ENCODE results near the gene DPM2. TPM values are rescaled to one million over a fixed set of nuclear protein-coding genes. Genes with fewer than 3 reads are reported as not detected.
A peak's percentile ranks its signal among the peaks of the same experiment; 100 is the strongest.

Gene DPM2
- total RNA-seq, 5 donors from 2014 or later (not counting 1 experiment from before 2014, with no cell fraction given) = 32.3 to 66.5 (median 60.5) TPM

DNA sequence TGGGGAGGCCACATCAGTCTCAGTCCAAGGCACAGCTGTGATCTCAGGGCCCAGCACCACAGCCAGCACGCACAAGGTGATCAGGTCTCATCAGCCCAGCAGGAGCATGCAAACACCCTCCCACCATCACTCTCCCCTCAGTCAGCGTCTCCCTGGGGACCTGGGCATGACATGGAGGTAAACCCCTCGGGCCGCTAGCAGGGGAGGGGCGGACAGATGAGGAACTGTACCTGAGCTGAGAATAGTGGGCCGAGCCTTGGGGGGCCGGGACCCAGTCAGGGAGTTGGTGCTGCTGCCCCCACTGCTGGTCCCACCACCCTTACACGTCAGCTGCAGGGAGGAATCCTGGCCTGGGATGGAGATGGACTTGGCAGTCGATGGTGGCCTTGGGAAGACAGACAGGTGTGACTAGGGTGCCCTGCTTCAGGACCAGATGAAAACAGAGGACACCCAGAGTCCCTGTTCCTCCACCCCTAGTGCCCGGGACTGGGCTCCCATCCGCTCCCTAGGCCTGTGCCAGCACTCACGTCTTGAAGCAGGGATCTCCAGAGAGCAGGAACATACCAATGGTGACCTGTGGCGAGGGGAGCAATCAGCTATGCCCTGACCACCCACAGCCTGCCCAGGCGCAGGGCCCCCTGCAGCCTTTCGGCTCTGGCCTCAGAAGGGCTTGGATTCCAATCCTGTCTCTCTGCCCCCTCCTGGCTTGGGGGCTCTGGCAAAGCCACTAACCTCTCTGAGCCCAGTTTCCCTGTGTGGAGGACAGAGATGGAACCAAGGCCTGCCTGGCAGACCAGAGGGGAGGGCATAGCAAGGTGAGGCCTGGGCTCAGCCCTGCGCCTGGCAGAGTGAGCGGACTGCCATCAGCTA lies 10.4 kb upstream of the DPM2 start:
- Histone ChIP-seq H3K27ac (ENCODE audit: low read length) (peak overlapping the region; percentile 28), H3K4me1 (ENCODE audit: control insufficient read depth in 1 of 2, extremely low read depth in 1 of 2, insufficient read depth in 2 of 2, low read length in 2 of 2) (peaks cover 32 to 92% of the 10 kb centered on the region in 2 experiments), H3K36me3 (ENCODE audit: control insufficient read depth in 2 of 2, extremely low read depth in 1 of 2, insufficient read depth in 1 of 2, low read length in 1 of 2) (peaks cover 33 to 86% of the 10 kb centered on the region in 2 donors), H3K4me3 (ENCODE audit: control insufficient read depth in 1 of 2, extremely low read depth in 1 of 2, low read length in 1 of 2) (no peak overlapping the region), H3K27me3 (replicated peaks in 1 of 2; ENCODE audit: control insufficient read depth in 2 of 2, extremely low read depth in 1 of 2, insufficient read depth in 2 of 2, low read length in 1 of 2) (no peaks in the 10 kb centered on the region), H3K9me3 (no peaks in the 10 kb centered on the region)
- no peaks in the 10 kb centered on the region for H3K9me3 Mint-ChIP-seq
- no peaks in the 10 kb centered on the region for H3K27me3 Mint-ChIP-seq
- ATAC-seq (replicated peaks in 1 of 4) (no peak), DNase-seq (no peak)
- WGBS (ENCODE audit: insufficient coverage) = 83% methylated on average over 13 of the region's 17 CpGs
- H3K4me1 Mint-ChIP-seq = peaks cover 72 to 76% (median 75%) of the 10 kb centered on the region in 3 donors
- H3K4me3 Mint-ChIP-seq = no peak overlapping the region
- POLR2A ChIA-PET = no interaction called here
- H3K36me3 Mint-ChIP-seq = peaks cover 48% of the 10 kb centered on the region
- peak overlapping the region; percentile 62 to 81 for H3K27ac Mint-ChIP-seq
- CTCF ChIA-PET = interaction anchor here in 1 of 2 donors (1.3 kb wide), 1 partner anchor 86 kb away, joined by 3 read pairs; no protein-coding TSS in a partner anchor

- Histone ChIP-seq H3K9me3 (no peaks in the 10 kb centered on the region), H3K27ac (ENCODE audit: low read length) (no peak overlapping the region), H3K36me3 (ENCODE audit: control insufficient read depth in 2 of 2, extremely low read depth in 1 of 2, insufficient read depth in 1 of 2, low read length in 1 of 2) (peaks cover 30 to 92% of the 10 kb centered on the region in 2 donors), H3K4me3 (ENCODE audit: control insufficient read depth in 1 of 2, extremely low read depth in 1 of 2, low read length in 1 of 2) (no peak overlapping the region), H3K27me3 (replicated peaks in 1 of 2; ENCODE audit: control insufficient read depth in 2 of 2, extremely low read depth in 1 of 2, insufficient read depth in 2 of 2, low read length in 1 of 2) (no peaks in the 10 kb centered on the region), H3K4me1 (ENCODE audit: control insufficient read depth in 1 of 2, extremely low read depth in 1 of 2, insufficient read depth in 2 of 2, low read length in 2 of 2) (peaks cover 23 to 90% of the 10 kb centered on the region in 2 experiments)
- H3K36me3 Mint-ChIP-seq = peaks cover 57% of the 10 kb centered on the region
- WGBS (ENCODE audit: insufficient coverage) = 94% methylated on average over 2 of the region's 3 CpGs
- H3K9me3 Mint-ChIP-seq = no peaks in the 10 kb centered on the region
- no peak for ATAC-seq (replicated peaks in 1 of 4)
- CTCF ChIA-PET = interaction anchor here in 1 of 2 donors (1.3 kb wide), 1 partner anchor 88 kb away, joined by 3 read pairs; no protein-coding TSS in a partner anchor
- no peak for DNase-seq
- H3K27ac Mint-ChIP-seq = peak overlapping the region in 1 of 2 donors; percentile 62
- no peaks in the 10 kb centered on the region for H3K27me3 Mint-ChIP-seq
- POLR2A ChIA-PET = no interaction called here
- H3K4me3 Mint-ChIP-seq = peak overlapping the region in 1 of 3 donors; percentile 3
- peaks cover 66 to 68% (median 66%) of the 10 kb centered on the region in 3 donors for H3K4me1 Mint-ChIP-seq
These were observed 9.1 kb upstream of the DPM2 start for GRCh38 chr9:127946728-127947127.

GRCh38 chr9:127945942-127946341 lies 8.3 kb upstream of the DPM2 start:
- no peak for ATAC-seq (replicated peaks in 1 of 4)
- Histone ChIP-seq H3K4me1 (ENCODE audit: control insufficient read depth in 1 of 2, extremely low read depth in 1 of 2, insufficient read depth in 2 of 2, low read length in 2 of 2) (peaks cover 19 to 84% of the 10 kb centered on the region in 2 experiments), H3K36me3 (ENCODE audit: control insufficient read depth in 2 of 2, extremely low read depth in 1 of 2, insufficient read depth in 1 of 2, low read length in 1 of 2) (peaks cover 27 to 94% of the 10 kb centered on the region in 2 donors), H3K9me3 (no peaks in the 10 kb centered on the region), H3K4me3 (ENCODE audit: control insufficient read depth in 1 of 2, extremely low read depth in 1 of 2, low read length in 1 of 2) (no peak overlapping the region), H3K27me3 (replicated peaks in 1 of 2; ENCODE audit: control insufficient read depth in 2 of 2, extremely low read depth in 1 of 2, insufficient read depth in 2 of 2, low read length in 1 of 2) (no peaks in the 10 kb centered on the region), H3K27ac (ENCODE audit: low read length) (no peak overlapping the region)
- H3K27ac Mint-ChIP-seq = peak overlapping the region; percentile 11 to 59
- H3K36me3 Mint-ChIP-seq = peaks cover 54% of the 10 kb centered on the region
- H3K27me3 Mint-ChIP-seq = no peaks in the 10 kb centered on the region
- 97% methylated on average over 3 of the region's 9 CpGs for WGBS (ENCODE audit: insufficient coverage)
- no peak overlapping the region for H3K4me3 Mint-ChIP-seq
- ChIA-PET POLR2A (no interaction called here), CTCF (no interaction called here)
- peaks cover 59 to 62% (median 61%) of the 10 kb centered on the region in 3 donors for H3K4me1 Mint-ChIP-seq
- no peaks in the 10 kb centered on the region for H3K9me3 Mint-ChIP-seq
- DNase-seq = no peak

DNA sequence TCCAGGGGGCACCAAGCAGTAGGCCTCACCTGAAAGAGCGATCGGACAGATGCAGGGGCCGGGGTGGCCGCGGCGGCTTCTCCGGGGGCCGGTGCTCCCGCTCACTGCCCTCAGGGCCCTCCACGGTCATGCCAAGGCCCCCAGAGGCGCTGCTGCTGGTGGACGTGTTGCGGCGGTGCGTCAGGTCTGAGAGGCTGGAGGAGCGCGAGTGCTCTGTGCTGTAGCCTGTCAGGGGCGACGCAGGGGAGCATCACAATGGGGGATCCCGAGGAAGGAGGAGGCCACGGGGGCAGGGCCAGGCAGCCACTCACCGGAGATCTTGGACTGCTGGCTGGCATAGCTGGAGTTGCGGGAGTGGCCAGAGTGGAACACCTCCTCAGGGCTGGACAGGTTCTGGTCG lies 7.7 kb upstream of the DPM2 start:
- Histone ChIP-seq H3K9me3 (no peaks in the 10 kb centered on the region), H3K27me3 (replicated peaks in 1 of 2; ENCODE audit: control insufficient read depth in 2 of 2, extremely low read depth in 1 of 2, insufficient read depth in 2 of 2, low read length in 1 of 2) (no peaks in the 10 kb centered on the region), H3K27ac (ENCODE audit: low read length) (no peak overlapping the region), H3K36me3 (ENCODE audit: control insufficient read depth in 2 of 2, extremely low read depth in 1 of 2, insufficient read depth in 1 of 2, low read length in 1 of 2) (peaks cover 28 to 94% of the 10 kb centered on the region in 2 donors), H3K4me1 (ENCODE audit: control insufficient read depth in 1 of 2, extremely low read depth in 1 of 2, insufficient read depth in 2 of 2, low read length in 2 of 2) (peaks cover 14 to 78% of the 10 kb centered on the region in 2 experiments), H3K4me3 (ENCODE audit: control insufficient read depth in 1 of 2, extremely low read depth in 1 of 2, low read length in 1 of 2) (no peak overlapping the region)
- H3K4me3 Mint-ChIP-seq = peak overlapping the region in 1 of 3 donors; percentile 8
- peaks cover 54% of the 10 kb centered on the region for H3K36me3 Mint-ChIP-seq
- ChIA-PET POLR2A (no interaction called here), CTCF (no interaction called here)
- H3K9me3 Mint-ChIP-seq = no peaks in the 10 kb centered on the region
- peaks cover 55 to 57% (median 56%) of the 10 kb centered on the region in 3 donors for H3K4me1 Mint-ChIP-seq
- no peak for DNase-seq
- no peak for ATAC-seq (replicated peaks in 1 of 4)
- WGBS (ENCODE audit: insufficient coverage) = 95% methylated on average over 23 of the region's 24 CpGs
- peak overlapping the region; percentile 19 to 59 for H3K27ac Mint-ChIP-seq
- H3K27me3 Mint-ChIP-seq = no peaks in the 10 kb centered on the region

DNA sequence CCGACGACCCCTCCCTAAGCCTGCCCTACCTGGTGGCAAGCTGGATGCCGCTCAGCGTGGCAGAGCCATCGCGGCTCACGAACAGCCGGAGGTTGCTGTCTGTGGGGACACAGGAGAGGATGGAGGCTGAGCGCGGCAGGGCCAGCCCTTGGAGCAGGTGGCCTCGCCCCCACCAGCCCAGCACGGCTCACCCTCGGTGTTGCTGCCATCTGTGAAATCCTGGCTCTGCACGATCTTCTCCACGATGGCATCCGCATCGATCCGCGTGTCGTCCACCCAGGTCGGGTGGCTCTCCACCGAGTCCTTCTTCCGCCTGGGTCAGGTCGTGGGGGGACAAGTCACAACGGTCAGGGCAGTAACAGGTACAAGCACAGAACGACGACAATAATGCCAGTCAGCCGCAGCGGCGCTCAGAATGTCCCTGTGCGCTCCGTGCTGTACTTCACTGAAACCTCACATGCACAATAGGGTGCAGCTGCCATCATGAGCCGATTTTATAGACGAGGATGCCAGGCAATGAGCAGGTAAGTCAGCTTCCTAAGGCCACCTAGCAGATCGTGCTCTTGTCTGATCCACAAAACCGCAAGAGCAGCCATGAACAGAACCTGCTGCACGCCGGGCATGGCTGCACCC lies 7.0 kb upstream of the DPM2 start:
- CTCF ChIA-PET = interaction anchor here (0.5 to 3.3 kb wide), 7 partner anchors 9 to 122 kb away, joined by 3 to 29 read pairs (median 5); partner anchors contain the start of gene NAIF1 (in 1 of the 2)
- Mint-ChIP-seq H3K9me3 (no peaks in the 10 kb centered on the region), H3K4me1 (peaks cover 49 to 52% (median 52%) of the 10 kb centered on the region in 3 donors), H3K4me3 (peak overlapping the region in 1 of 3 donors; percentile 8), H3K27ac (peak overlapping the region; percentile 19 to 55), H3K27me3 (no peaks in the 10 kb centered on the region), H3K36me3 (peaks cover 54% of the 10 kb centered on the region)
- H3K27me3 ChIP-seq (replicated peaks in 1 of 2; ENCODE audit: control insufficient read depth in 2 of 2, extremely low read depth in 1 of 2, insufficient read depth in 2 of 2, low read length in 1 of 2) = no peaks in the 10 kb centered on the region
- peaks cover 27 to 94% of the 10 kb centered on the region in 2 donors for H3K36me3 ChIP-seq (ENCODE audit: control insufficient read depth in 2 of 2, extremely low read depth in 1 of 2, insufficient read depth in 1 of 2, low read length in 1 of 2)
- no peak overlapping the region for H3K4me3 ChIP-seq (ENCODE audit: control insufficient read depth in 1 of 2, extremely low read depth in 1 of 2, low read length in 1 of 2)
- H3K9me3 ChIP-seq = no peaks in the 10 kb centered on the region
- ATAC-seq (replicated peaks in 1 of 4) (no peak), DNase-seq (no peak)
- H3K4me1 ChIP-seq (ENCODE audit: control insufficient read depth in 1 of 2, extremely low read depth in 1 of 2, insufficient read depth in 2 of 2, low read length in 2 of 2) = peaks cover 7 to 72% of the 10 kb centered on the region in 2 experiments
- 93% methylated on average over 33 of the region's 38 CpGs for WGBS (ENCODE audit: insufficient coverage)
- POLR2A ChIA-PET = no interaction called here
- H3K27ac ChIP-seq (ENCODE audit: low read length) = no peak overlapping the region

DNA sequence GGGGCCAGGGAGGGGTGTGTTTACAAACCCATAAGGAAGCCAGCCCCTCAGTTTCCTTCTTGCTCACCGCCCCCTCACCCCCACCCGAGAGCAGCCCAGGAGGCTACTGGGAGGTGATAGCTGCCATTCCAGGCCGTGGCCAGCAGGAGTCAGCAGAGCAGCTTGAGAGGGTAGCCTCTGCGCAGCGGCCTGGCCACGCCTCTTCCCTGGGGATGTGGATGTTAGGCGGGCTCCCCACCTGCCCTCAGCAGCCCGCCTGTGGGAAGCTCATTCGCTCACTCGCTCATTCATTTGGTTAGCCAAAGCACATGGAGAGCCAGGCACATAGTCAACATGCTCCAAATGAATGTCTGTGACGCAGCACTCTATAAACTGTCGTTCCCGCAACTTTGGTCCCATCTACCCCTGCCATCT lies 6.1 kb upstream of the DPM2 start:
- peak; percentile 47 to 86 (median 67) for DNase-seq
- Mint-ChIP-seq H3K4me1 (peaks cover 44 to 52% (median 50%) of the 10 kb centered on the region in 3 donors), H3K9me3 (no peaks in the 10 kb centered on the region), H3K27ac (peak overlapping the region; percentile 74 to 78), H3K4me3 (peak overlapping the region in 1 of 3 donors; percentile 3), H3K27me3 (no peaks in the 10 kb centered on the region), H3K36me3 (peaks cover 52% of the 10 kb centered on the region)
- Histone ChIP-seq H3K4me1 (ENCODE audit: control insufficient read depth in 1 of 2, extremely low read depth in 1 of 2, insufficient read depth in 2 of 2, low read length in 2 of 2) (peaks cover 2 to 62% of the 10 kb centered on the region in 2 experiments), H3K36me3 (ENCODE audit: control insufficient read depth in 2 of 2, extremely low read depth in 1 of 2, insufficient read depth in 1 of 2, low read length in 1 of 2) (peaks cover 26 to 90% of the 10 kb centered on the region in 2 donors), H3K27ac (ENCODE audit: low read length) (peak overlapping the region; percentile 16), H3K4me3 (ENCODE audit: control insufficient read depth in 1 of 2, extremely low read depth in 1 of 2, low read length in 1 of 2) (no peak overlapping the region), H3K27me3 (replicated peaks in 1 of 2; ENCODE audit: control insufficient read depth in 2 of 2, extremely low read depth in 1 of 2, insufficient read depth in 2 of 2, low read length in 1 of 2) (no peaks in the 10 kb centered on the region), H3K9me3 (no peaks in the 10 kb centered on the region)
- peak; percentile 69 to 77 (median 69) for ATAC-seq (replicated peaks in 1 of 4)
- WGBS (ENCODE audit: insufficient coverage) = 38% methylated on average over 10 of the region's 13 CpGs
- POLR2A ChIA-PET = interaction anchor here (0.6 kb wide), 2 partner anchors 148 to 163 kb away, joined by 3 to 4 read pairs; no protein-coding TSS in a partner anchor
- CTCF ChIA-PET = interaction anchor here (0.7 to 3.3 kb wide), 10 partner anchors 10 to 135 kb away, joined by 3 to 29 read pairs (median 6); partner anchors contain the start of gene NAIF1 (in 1 of the 2)

Measured in T-cell (primary cell).